ENCODE measurements around the gene MKI67. TPM values are rescaled to one million over a fixed set of nuclear protein-coding genes. Genes with fewer than 3 reads are reported as not detected.
A peak's percentile ranks its signal among the peaks of the same experiment; 100 is the strongest.
"Not testable (repeated sequence)": the region's sequence is repeated elsewhere in the genome, so short reads cannot be mapped to it uniquely, and the experiment has no call there.

MKI67 gene
- total RNA-seq, result 8.9 and 25.0 TPM in 2 replicates

DNA sequence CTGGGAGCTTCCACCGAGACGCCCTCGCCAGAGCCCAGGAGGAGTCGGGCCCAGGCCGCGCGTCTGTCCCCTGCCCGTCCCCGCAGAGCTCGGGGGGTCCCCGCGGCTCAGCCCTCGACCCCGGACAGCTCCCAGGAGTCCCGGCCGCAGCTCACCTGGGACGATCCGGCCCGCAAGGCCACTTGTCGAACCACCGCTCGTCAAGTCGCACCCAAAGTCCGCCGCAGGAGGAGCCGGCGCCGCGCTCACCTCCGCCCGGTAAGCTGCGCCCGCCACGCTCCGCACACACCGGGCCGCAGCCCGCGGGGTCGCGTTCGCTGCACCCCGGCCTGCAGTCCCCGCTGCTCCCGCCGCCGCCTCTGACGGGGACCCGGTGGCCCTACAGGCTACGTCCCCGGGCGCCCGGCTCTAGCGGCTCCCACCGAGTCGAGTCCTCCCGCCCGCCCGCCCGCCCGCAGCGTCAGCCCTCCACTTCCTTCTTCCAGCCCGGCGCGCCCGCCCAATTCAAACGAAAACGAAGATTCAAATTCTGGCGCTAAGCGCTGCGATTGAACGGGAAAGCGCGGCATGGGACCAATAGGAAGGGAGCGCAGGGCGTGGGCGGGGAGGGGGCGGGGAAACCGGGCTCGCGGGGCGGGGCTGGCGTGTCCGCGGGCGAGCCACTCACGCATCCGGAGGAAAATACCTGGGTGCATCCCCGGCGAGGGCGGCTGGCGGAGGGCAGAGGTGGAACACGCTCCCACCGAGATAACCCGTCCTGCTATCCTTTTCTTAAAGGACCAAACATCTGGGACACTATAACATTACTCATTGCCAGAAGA lies at the start of gene MKI67:
TSS of gene MKI67 (minus strand) at position 480 of the 821 bp plus-strand sequence. CDS start 756 bp downstream, outside the sequence.
- peak; percentile 34 for DNase-seq (ENCODE audit: extremely low read depth, low read depth, low spot score)

DNA sequence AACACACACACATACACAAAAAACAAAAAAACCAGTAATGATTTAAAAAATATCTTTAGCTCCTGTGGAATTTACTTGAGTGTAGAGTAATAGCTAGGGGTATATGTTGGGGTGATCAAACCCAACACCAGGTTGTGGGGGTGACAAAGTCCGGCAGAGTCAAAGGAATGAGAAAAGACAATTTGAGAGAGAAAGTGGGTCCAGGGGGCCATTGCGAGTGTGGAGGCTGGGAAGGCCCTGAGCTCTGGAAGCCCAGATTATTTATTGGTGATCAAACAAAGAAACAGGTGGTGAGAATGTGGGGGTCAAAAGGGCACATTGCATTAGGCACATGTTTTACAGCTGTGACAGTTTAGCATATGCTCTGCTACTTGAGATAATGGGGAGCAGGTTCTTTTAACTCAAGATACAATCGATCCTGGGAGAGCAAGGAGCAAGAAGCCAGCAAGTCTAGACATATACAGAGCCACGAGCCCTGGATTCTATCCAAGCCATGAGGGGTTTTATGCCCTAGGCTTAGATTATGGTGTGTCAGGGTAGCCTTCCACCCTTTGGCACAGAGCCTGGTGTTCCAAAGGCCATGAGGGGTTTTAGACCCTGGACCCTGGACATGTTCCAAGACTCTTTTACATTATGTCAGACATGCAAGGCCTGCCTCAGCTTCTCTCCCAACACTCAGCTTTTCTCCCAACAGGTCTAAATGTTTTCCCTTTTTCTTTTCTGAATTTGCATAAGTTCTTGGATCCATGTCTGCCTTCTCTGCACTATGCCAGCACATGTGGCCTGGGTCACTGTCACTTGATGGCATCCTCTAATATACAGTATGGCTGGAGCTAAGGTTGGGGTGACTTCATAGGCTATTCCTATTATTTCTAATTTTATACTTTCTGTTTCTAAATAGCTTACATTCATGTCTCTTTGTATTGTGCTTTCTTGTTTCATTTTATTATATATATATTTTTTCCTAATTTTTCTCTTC lies 48.6 kb upstream of the MKI67 start:
- no peak for DNase-seq (ENCODE audit: extremely low read depth, low read depth, low spot score)

DNA sequence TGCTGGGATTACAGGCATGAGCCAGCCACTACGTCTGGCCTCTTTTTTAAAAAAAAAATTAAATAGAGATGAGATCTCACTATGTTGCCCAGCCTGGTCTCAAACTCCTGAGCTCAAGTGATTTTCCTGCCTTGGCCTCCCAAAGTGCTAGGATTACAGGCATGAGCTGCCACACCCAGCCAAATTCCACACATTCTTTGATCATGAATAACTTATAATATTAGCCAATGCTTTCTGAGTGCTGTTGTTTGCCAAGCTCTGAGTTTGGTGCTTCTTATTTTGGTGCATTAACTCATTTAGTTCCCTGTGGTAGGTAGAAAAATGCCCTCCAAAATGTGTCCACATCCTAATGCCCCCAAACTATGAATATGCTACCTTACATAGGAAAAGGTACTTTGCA lies 47.2 kb upstream of the MKI67 start:
- DNase-seq (ENCODE audit: extremely low read depth, low read depth, low spot score), result no peak

GRCh38 chr10:128172756-128173155 lies 46.5 kb upstream of the MKI67 start:
- DNase-seq (ENCODE audit: extremely low read depth, low read depth, low spot score), result no peak

DNA sequence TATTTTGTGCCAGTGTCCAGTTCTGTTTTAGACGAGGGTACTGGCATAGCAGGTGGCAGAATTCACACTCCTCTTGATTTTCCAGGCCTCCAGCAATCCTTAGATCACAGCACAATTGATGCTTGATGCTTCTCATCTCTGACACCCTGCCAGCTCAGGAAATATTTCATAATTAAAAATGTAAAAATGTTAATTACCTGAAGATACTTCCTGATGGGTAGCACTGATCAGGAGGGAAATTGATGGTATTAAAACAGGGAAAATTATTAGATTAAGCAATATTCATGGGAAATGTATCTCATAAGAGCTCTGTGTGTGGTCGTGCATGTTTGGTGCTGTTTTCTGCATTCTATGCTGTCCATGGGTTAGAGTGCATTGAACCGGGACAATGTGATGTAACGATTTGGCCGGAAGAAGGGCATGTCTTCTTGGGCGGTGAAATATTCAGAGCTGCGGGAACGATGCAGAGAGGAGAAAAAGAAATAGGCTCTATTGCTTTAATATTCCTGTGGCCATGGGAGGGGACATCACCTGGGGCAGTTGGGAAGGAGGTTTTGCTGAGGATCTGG lies 43.7 kb upstream of the MKI67 start:
- DNase-seq (ENCODE audit: extremely low read depth, low read depth, low spot score), result no peak

DNA sequence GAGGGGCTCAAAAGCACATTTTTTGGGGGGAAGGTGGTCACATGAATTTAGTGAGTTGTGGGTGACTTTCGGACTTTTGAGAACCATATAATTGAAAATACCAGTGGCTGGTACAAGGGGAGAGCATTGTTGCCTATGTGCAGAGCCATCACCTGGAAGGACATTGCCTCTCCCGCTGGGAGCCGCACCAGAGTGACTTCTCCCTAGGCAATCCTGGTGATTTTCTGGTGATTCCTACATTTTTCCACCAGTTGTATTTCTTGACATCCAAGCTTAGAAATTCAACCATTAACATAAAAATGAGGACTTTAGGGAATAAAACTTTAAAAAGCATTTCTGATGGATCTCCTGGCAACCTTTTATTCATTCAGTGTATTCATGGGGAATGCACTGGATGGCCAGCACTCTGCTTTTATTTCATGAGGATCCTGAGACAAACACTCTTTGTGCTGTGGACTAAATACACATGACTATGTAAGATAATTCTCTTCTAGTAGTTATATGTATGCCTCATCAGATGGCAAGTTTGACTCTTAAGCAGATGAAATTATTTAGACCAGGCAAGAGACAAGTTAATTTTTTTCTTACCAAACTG lies 41.8 kb upstream of the MKI67 start:
- no peak for DNase-seq (ENCODE audit: extremely low read depth, low read depth, low spot score)

GRCh38 chr10:128167123-128167522 lies 40.9 kb upstream of the MKI67 start:
- DNase-seq (ENCODE audit: extremely low read depth, low read depth, low spot score), result not testable (repeated sequence)

DNA sequence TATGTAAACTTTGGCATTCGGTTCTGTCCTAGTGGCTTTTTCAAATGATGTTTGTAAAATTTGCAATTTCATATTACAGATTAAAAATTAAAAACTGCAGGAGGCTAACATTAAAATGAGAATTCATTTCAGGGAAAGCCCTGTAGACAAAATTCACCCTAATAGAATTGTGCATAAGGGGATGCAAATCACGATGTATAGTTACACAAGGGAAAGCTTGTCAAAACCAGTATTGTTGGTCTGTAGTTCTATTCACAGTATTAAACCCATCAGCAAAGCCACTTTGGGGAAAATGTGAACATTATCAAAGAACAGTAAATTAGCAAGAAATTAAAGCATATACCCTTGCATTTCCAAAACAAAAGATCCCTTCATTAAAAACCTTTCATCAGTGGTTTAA lies 39.9 kb upstream of the MKI67 start:
- no peak for DNase-seq (ENCODE audit: extremely low read depth, low read depth, low spot score)

DNA sequence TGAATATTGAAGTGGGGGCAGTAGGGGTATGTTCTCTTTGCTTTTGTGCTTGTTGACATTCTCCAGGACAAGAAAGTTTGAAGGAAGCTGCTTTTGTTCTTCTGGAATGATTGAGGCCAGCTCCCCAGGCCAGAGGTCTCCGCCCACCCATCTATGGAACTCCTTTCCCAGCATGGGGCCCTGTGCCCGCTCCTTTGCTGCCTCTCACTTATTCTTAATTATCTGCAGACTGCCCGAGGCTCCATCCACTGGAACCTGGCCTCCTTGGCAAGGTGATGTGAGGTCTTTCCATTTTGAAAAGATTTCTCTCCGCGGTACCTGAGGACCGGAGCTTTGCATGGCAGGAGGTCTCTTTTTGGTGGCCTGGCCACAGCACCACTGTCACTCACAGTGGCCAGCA lies 39.3 kb upstream of the MKI67 start:
- DNase-seq (ENCODE audit: extremely low read depth, low read depth, low spot score), result no peak

DNA sequence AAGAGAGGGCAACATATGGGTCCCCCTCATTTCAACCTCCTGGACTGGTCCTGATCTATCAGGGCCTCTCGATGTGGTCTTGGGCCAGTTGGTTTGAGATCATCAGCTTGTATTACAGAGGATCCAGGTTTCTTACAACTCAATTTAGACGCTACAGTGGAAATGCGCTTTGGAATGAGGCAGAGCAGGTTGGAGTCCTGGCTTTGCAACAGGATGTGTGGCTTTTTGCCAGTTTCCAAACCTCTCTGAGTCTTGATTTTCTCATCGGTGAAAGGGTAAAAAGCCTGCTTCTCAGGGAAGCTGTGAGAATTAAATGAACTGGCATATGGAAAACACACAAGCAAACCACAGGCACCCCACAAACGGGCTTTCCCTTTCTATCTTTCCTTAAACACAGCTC lies 37.5 kb upstream of the MKI67 start:
- no peak for DNase-seq (ENCODE audit: extremely low read depth, low read depth, low spot score)

- no peak for DNase-seq (ENCODE audit: extremely low read depth, low read depth, low spot score)
These were observed 34.8 kb upstream of the MKI67 start for GRCh38 chr10:128161031-128161430.

- DNase-seq (ENCODE audit: extremely low read depth, low read depth, low spot score), result no peak
These were observed 34.1 kb upstream of the MKI67 start for GRCh38 chr10:128160297-128160711.

DNA sequence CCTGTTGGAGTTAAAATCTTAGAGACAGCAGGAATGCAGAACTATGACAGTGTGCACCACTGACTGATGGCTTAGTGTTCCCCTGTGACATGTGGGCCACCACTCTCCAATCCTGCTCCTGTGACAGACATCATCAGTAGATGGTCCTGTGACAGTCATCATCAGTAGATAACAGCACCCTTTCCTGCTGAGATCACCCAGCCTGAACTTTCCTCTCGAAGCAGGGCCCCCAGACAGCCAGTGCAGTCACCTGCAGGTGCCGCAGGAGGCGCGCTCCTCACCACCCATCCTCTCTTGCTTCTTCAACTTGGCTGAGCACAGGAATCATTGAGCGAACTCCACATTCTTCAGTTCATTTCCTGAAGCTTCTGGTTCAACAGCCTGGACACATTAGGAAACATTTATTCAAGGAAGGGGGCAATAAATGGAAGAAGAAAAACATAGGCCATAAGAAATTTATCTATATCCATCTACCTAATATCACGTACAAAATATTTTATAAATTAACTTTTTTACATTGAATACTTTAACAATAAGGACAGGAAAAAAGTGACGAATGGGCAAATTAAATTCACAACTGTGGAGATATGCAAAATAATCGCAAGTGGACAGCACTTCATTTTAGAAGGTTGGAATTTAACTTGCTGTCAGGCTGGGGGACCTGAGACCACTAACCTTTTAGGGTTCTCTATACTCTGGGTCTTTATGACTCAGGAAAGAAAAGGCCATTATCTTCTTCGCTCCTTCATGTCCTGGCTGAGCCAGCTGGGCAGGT lies 32.0 kb upstream of the MKI67 start:
- DNase-seq (ENCODE audit: extremely low read depth, low read depth, low spot score), result no peak

GRCh38 chr10:128156999-128157755 lies 31.0 kb upstream of the MKI67 start:
- no peak for DNase-seq (ENCODE audit: extremely low read depth, low read depth, low spot score)

DNA sequence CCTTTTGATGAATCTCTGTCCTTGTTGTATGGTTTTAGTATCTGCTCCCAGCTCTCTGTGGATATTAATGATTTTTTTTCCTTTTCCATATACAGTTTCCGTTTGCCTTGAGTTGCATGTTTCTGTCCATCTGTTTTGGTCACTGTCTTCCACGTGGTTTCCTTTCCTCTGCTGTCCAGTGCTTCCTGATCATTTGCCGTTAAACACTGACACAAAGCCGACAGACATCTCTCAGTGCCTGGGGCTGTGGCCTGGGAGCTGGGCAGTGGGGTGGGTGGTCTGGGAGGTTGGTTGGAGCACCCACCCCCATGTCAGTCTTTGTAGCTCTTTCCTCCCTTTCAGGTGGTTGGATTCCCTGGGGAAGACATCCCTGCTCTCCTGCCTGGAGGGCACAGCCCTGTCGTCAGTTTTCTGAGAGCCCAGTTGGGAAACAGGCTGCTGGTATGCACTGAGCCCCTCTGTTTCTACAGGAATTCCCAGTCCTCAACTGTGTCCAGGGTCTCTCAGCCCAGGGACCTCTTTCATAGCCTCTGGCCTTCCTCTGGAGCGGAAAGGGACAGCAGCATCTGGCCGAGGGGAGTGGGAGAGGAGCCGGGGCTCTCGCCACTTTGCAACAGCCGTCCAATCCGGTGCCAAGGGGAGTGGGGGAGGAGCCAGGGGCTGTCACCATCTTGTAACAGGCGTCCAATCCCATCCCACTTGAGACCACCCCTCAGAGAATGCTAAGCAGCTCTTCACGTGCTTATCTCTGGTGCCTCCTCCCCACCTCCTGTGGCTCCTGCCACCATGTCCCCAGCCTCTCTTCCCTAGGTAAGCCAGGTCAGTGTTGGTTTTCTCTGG lies 26.7 kb upstream of the MKI67 start:
- DNase-seq (ENCODE audit: extremely low read depth, low read depth, low spot score), result no peak

GRCh38 chr10:128151031-128151430 lies 24.8 kb upstream of the MKI67 start:
- DNase-seq (ENCODE audit: extremely low read depth, low read depth, low spot score), result no peak

DNA sequence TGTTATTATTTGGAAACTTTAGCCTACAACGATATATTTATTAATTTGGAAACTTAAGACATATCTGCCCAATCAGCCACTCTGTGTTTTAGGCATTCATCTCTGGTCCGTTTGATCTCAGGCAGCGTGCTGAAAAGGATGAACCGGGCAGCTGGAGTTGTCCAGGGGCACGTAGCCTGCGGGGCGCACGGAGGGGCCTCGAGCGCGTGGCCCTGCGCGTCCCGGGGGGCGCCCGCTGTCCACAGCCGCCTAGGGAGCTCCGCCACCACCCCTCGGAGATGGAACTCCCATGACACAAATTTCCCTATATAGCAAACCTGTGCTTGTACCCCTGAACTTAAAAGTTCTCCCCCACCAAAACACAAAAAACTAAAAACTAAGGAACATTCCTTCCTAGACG lies 24.3 kb upstream of the MKI67 start:
- no peak for DNase-seq (ENCODE audit: extremely low read depth, low read depth, low spot score)

GRCh38 chr10:128150045-128150493 lies 23.8 kb upstream of the MKI67 start:
- DNase-seq (ENCODE audit: extremely low read depth, low read depth, low spot score), result no peak

Data from glomerular endothelial cell (primary cell).